HG02678 (cell line): ENCODE data around the gene CYP2S1.

Experiments used
- ATAC-seq: cut with Tn5 transposase; IDR thresholded peaks from one replicate; pipeline ENCODE4 v1.9.1; 2021; ENCODE audit warnings: mild to moderate bottlenecking, moderate library complexity; ENCODE audit not compliant: unreplicated experiment

CYP2S1 gene

DNA sequence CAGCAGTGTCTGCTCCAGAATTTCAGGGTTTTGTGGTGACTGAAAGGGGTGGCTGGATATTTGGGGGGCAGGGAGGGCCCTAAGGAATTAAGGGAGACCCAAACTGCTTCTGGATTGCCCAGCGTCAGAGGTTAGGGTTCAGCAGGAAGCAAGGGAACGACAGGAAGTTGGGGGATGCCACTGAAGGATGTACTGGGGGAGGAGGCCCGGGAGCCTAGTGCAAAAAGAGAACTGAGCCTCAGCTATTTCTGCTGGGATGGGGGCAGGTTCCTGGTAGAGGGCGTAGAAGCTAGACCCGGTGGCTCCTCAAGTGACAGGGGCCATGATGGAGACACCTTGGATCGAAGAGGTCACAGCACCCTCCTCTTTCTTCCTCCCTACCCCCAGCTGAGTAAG is 1.1 kb downstream of the CYP2S1 start:
- no peak for ATAC-seq

DNA sequence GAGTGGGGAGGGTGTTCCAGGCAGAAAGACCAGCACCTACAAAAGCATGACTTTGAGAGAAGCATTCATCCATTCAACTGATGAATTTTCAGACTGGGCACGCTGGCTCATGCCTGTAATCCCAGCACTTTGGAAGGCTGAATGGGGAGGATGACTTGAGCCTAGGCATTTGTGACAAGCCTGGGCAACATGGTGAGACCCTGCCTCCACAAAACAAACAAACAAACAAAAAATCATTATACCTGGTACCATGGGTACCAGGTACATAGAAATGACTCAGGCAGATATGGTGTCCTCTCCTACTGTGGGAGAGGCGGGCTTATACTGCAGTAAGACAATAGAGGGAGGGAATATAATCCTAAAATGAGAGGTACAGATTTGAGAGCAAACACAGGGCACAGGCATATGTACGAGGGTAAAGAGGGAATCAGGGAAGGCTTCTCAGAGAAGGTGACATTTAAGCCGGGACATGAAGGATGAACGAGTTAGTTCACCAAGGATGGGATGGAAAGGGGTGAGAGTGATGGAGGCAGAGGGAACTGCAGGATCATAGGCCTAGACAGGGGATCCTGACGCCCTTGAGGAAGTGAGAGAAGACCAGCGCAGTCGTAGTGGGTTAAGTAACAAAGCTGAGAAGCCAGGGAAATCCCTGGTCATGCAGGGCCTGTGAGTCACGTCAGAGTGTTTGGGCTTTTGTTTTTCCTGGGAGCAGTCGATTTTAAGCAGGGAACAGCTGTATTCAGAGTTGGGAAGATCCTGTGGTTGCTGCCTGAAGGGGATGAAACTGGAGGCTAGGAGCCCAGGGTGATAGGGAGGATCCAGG is 2.9 kb downstream of the CYP2S1 start:
- no peak for ATAC-seq

DNA sequence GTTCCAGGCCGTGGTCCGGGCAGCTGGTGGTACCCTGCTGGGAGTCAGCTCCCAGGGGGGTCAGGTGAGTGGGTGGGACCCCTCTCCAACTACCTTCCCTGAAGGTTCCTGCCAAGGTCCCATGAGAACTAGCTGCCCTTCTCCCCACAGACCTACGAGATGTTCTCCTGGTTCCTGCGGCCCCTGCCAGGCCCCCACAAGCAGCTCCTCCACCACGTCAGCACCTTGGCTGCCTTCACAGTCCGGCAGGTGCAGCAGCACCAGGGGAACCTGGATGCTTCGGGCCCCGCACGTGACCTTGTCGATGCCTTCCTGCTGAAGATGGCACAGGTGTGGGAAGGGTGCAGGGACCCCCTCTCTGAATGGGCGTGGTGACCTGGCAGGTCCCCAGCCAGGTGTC is 5.5 kb downstream of the CYP2S1 start:
- no peak for ATAC-seq

DNA sequence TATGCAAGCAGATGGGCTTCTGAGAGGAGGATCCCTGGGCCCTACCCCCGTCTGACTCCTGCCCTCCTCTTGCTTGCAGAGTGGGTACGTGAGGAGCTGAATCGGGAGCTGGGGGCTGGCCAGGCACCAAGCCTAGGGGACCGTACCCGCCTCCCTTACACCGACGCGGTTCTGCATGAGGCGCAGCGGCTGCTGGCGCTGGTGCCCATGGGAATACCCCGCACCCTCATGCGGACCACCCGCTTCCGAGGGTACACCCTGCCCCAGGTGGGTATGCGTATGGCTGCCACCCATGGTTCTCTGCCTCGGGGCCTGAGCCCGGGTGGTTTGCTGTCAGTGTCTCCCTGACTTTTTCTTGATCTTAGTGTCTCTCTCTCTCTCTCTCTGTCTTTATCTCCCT is 10.4 kb downstream of the CYP2S1 start:
- ATAC-seq: no peak

DNA sequence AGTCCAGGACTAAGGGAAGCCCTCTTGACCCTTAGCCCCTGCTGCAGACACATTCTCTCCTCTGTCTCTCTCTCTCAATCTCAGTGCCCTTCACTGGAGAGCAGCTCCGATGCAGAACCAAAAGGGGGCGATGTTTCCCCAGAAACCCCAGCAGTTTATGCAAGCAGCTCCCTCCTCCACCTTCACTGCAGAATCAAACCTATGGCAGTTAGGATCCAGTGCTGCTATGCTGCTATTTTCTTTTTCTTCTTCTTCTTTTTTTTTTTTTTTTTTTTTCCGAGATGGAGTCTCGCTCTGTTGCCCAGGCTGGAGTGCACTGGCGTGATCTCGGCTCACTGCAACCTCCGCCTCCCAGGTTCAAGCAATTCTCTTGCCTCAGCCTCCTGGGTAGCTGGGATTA is 11.3 kb downstream of the CYP2S1 start:
- peak; percentile 56 for ATAC-seq

DNA sequence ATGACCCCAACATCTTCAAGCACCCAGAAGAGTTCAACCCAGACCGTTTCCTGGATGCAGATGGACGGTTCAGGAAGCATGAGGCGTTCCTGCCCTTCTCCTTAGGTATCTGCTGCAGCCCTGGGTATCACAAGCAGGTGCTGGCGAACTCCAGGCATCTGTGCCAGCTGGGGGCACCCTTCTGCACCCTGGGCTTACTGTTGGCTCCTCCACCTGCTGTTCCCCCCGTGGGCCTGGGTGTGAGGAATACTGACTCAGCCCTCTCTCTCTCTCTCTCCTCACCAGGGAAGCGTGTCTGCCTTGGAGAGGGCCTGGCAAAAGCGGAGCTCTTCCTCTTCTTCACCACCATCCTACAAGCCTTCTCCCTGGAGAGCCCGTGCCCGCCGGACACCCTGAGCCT is 13.0 kb downstream of the CYP2S1 start:
- no peak for ATAC-seq

DNA sequence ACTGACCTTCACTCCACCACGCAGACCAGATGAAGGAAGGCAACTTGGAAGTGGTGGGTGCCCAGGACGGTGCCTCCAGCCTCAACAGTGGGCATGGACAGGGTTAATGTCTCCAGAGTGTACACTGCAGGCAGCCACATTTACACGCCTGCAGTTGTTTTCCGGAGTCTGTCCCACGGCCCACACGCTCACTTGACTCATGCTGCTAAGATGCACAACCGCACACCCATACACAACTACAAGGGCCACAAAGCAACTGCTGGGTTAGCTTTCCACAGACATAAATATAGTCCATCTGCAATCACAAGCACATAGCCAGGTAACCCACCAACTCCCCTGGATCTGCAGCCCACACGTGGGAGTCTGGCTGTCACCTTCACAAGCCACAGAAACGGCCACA is 13.4 kb downstream of the CYP2S1 start:
- ATAC-seq: no peak

DNA sequence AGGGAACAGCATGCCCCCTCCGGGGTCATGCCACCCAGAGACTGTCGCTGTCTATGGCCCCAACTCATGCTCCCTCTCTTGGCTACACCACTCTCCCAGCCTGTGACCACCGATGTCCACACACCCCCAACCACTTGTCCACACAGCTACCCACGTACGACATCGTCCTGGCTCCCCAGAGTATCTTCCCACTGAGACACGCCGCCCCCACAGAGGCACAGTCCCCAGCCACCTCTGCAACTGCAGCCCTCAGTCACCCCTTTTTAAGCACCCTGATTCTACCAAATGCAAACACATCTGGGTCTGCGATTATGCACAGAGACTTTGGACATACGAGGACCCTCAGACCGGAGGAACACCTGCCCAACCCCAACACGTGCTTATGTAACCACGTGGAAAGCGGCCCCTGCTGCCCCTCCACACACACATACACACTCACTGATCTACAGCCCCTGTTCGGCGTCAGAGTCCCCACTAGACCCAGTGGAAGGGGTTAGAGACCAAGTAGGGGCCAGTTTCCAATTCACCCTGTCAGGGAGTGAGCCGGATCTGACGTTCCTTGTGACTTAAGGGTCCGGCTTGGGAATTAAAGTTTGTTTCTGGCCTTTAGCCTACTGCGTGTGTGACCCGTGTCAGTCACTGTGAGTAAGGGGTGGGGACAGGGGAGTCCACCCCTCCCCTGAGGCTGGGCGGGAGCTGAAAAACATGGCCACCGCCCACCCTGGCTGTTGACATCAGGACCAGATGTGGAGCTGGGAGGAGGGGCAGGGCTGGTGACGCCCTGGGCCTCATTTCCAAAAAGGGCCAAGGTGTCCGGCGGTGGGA is 14.1 kb downstream of the CYP2S1 start:
- no peak for ATAC-seq

DNA sequence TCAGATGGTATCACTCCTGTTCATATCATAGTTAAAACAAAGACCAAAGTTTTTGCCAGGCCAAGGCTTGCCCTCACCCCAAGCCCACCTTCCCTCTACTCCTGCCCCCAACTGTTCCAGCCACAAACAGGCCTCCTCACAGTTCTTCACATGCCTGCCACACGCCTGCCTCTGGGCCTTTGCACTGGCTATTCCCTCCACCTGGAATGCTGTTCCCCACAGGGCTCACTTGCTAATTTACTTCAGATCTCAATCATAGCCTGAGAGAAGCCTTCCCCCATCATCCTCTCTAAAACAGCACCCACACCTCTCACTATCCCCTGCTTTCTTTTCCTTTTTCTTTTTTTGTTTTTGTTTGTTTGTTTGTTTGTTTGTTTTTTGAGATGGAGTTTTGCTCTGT is 21.1 kb downstream of the CYP2S1 start:
- ATAC-seq: no peak

DNA sequence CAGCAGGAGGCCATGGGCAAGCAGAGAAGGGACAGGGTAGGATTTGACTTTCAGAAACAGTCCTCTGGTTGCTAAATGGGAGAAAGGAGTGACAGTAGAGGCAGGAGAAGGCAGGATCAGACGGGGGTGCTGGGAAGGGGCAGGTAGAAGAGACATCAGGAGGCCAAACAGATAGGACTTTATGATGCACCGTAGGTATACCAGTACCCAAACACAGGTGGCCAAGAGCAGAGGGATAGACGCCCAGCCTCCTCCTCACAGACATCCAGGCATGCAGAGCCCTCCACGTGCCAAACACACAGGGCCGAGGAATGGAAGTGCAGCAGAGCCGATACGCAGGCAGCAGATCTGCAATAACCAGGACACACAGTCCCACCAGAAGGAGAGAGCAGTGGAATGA is 24.7 kb downstream of the CYP2S1 start:
- ATAC-seq: no peak

DNA sequence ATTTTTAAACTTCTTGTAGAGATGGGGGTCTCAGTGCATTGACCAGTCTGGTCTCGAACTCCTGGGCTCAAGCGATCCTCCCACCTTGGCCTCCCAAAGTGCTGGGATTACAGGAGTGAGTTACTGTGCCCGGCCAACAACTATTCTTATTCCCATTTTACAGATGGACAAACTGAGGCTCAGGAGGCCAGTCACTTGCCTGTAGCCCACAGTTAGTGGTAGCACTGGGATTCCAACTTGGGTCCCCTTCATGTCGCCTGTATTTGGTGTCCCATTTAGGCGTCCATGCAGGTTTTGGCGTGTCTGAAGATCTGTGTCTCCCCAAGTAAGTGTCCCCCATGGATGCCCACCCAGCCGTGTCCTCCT is 25.2 kb downstream of the CYP2S1 start:
- ATAC-seq: no peak

DNA sequence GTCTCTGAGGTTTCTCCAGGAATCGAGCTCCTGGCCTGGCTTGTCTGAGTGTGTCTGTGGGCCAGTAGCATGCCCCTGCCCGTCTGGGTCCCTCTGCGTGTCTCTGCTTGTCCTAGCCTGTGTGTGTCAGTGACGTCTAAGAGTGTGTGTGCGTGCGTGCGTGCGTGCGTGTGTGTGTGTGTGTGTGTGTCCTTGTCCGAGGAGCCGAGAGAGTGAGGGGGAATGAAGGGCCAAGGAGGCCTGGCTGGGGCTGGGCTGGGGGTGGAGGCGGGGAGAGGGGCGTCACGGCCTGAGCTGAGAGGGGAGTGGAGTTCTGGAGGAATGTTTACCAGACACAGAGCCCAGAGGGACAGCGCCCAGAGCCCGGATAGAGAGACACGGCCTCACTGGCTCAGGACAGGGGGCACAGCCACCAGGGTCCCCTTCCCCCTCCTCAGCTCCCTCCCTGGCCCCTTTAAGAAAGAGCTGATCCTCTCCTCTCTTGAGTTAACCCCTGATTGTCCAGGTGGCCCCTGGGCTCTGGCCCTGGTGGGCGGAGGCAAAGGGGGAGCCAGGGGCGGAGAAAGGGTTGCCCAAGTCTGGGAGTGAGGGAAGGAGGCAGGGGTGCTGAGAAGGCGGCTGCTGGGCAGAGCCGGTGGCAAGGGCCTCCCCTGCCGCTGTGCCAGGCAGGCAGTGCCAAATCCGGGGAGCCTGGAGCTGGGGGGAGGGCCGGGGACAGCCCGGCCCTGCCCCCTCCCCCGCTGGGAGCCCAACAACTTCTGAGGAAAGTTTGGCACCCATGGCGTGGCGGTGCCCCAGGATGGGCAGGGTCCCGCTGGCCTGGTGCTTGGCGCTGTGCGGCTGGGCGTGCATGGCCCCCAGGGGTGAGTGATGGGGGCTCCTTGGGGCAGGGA is 25.8 kb downstream of the CYP2S1 start, which contains the start of gene AXL:
Gene AXL, plus strand, starts transcription at position 609 of the 893 bp plus-strand sequence. Its CDS starts 170 bp downstream, at position 779.
- no peak for ATAC-seq

DNA sequence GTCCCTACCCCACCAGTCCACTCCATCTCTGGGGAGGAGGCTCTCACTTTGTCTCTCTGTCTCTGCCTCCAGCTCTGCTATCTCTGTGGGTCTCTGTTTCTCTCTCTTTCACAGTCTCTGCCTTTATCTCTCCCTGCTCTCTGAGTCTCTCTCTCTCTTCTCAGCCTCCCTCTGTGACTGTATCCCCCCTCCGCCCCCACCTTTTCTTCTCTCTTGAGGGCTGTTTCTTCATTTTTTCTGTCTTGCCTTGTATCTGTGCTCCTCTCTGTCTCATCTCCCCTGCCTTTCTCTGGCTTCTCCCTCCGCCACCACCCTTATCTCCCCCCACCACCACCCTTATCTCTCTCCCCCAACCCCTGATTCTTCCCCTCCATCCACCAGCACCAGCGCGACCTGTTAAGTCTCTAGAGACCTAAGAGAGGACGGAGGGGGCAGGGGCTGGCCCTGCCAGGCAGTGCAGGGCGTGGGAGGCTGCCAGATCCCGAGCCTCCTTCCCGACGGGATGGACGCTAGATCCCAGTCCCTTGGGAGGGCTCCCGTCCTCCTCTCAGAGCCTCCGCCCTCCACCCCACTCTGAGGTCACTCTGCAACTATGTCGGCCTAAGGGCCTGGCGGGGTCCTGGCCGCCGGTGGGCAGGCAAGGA is 27.0 kb downstream of the CYP2S1 start:
- ATAC-seq: no peak

DNA sequence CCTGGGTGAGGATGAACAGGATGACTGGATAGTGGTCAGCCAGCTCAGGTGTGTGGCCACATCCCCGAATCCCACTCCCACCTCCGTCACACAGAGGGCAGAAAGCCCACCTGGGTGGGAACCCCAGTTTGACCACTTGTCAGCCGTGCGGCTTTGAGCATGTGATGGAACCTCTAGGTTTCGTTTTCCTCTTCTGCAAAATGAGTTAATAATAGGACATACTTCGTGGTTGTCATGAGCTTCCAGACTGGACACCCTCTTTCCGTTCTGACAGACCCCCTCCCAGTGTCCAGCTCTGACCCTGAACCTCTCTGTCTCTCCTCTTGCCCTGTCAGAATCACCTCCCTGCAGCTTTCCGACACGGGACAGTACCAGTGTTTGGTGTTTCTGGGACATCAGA is 27.8 kb downstream of the CYP2S1 start:
- ATAC-seq: no peak

DNA sequence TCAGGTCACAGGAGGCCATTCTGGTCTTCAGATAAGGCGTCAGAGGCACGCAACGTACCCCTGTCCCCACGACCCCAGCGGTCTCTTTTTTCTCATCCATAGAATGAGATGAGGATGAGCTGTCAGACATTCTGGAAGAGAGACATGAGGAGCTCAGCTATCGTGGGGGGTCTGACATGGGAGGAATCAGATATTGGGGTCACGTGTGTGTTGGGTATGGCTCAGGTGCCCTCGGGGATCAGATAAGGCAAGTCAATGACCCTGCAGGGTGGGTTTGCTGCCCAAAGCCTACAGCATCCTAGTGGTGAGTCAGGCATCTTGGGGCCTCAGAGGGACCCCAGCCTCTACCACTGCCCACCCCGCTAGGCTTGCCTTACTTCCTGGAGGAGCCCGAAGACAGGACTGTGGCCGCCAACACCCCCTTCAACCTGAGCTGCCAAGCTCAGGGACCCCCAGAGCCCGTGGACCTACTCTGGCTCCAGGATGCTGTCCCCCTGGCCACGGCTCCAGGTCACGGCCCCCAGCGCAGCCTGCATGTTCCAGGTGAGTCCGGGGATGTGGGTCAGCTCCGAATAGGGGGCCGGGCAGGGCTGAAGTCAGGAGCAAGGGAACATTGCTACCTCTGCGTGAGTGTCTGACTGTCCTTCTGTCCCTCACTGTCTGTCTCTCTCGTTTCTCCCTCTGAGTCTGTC is 28.6 kb downstream of the CYP2S1 start:
- no peak for ATAC-seq

DNA sequence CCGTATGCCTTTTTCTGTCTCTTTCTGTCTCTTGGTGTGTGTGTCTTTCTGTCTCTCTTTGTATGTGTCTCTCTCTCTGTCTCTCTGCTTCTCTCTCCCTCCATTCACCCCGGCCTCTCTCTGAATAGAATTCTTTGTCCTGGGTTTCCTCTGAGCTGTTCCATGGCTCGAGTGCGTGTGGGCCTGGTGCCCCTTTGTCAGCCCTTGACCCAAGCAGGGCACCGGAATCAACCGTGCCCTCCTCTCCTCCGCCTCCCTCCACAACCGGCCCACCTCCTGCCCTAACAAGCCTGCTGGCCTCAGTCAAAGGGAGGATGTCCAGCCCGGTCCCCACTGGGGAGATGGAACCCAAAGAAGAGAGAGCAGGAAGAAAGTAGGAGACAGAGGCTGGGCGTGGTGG is 29.2 kb downstream of the CYP2S1 start:
- no peak for ATAC-seq

DNA sequence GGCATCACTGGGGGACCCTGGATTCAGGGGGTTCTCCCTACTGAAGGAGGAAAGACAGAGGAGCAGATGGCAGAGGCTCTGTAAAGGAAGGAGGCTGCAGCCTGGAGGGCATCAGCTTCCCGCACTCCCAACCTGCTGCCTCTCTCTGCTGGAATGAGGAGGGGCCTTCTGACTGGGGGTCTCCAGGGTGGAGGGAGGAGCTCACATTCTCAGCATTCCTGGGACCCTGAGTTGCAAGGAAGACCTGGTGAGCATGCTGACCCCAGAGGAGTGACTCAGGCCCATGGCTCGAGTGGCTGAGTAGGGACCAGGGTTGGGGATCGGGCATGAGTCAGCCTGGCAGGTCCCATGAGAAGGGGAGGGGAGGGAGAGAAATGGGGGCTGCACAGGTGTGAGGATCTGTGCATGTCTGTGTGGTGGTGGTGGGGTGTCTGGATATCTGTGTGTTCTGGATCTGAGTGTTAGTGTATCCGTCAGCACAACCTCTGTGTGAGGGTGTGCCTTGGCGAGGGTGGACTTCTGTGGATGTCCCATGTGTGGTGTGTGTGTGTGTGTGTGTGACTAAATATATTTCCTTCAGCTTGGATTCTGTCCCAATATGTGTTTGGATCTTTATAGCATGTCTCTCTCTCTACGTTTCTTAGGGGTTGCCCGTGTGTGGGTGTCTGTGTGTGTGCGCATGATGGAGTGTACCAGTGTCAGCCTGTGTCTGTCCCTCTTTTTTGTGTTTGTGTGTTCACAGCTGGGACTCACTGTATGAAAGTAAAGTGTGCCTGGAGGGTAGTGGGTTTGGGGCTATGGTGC is 30.6 kb downstream of the CYP2S1 start:
- no peak for ATAC-seq

DNA sequence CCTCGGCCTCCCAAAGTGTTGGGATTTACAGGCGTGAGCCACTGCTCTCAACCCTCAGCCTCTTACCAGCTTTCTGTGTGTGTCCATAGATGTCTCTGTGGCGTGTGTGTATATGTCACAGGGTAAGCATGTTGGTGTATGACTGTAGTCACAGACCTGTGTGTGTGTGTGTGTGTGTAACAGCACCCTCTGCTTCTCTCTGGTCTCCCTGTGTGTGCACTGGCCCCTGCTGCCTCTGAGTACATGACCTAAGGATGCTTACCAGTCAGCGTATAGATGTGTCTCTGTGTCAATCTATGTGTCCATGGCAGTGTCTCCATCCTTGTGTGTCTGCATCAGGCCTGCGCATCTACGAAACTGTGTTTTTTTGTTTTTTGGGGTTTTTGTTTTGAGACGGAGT is 31.6 kb downstream of the CYP2S1 start:
- no peak for ATAC-seq
